Subcutaneous abdominal adipose tissue (tissue), 5 donors: ENCODE measurements around the gene GPR25.

Experiments used
- H3K27ac ChIP-seq: one replicate; pipeline ENCODE4 v1.7.0; 2013; ENCODE audit warnings: low read depth, mild to moderate bottlenecking, inconsistent platforms, low read length, moderate library complexity
- H3K27me3 ChIP-seq, 5 donors: one replicate each; pipeline ENCODE4 v1.7.0; 2013; ENCODE audit warnings: low read length in 5 of 5, inconsistent platforms in 1 of 5; ENCODE audit not compliant: control insufficient read depth in 5 of 5, insufficient read depth in 4 of 5
- H3K36me3 ChIP-seq, 5 donors: one replicate each; pipeline ENCODE4 v1.7.0; 2013; ENCODE audit warnings: low read length in 5 of 5; ENCODE audit not compliant: control insufficient read depth in 5 of 5, insufficient read depth in 5 of 5
- H3K4me1 ChIP-seq, 5 donors: one replicate each; pipeline ENCODE4 v1.7.0; 2013; ENCODE audit warnings: low read length in 5 of 5, mild to moderate bottlenecking in 3 of 5, moderate library complexity in 1 of 5; ENCODE audit not compliant: control insufficient read depth in 5 of 5, insufficient read depth in 5 of 5
- H3K4me3 ChIP-seq, 5 donors: one replicate each; pipeline ENCODE4 v1.7.0; 2013; ENCODE audit warnings: low read length in 5 of 5, low read depth in 1 of 5
- H3K9ac ChIP-seq, 5 donors: one replicate each; pipeline ENCODE4 v1.7.0; 2013; ENCODE audit warnings: low read length in 5 of 5, mild to moderate bottlenecking in 4 of 5, moderate library complexity in 3 of 5
- H3K9me3 ChIP-seq, 5 donors: one replicate each; pipeline ENCODE4 v1.7.0; 2013; ENCODE audit warnings: low read length in 5 of 5; ENCODE audit not compliant: control insufficient read depth in 5 of 5
- donor health status: healthy.
- donor health status: healthy.
- donor health status: healthy.
- donor health status: healthy.
- donor health status: healthy.

GPR25 gene

DNA sequence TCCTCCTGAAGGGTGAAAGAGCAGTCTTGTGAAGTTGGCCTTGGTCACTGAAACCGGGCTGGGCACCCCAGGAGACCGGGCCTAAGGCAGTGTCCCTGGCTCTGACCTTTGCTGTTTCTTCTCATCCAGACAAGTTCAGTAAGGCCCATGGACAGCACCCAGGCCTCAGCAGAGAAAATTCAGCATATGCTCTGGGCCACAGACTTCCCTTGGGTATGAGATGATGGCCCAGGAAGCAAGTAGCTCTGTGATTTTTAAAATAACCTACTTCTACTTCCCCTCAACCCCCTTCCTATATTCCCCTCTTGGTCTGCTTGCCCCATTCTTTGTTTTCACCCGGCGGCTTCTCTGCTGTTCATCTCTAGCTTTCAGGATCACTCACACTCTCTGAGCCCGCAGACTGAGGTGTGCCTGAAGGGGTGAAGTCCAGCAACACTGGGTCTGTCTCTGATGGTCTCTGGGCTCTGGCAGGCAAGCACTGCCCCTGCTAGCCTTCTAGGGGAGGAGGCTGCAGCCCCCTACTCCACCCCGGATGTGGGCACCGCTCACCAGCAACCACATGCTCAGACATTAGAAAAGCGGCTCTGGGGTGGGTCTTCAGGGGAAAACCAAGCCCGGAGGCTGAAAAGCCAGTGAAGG lies 2.9 kb upstream of the GPR25 start:
- Histone ChIP-seq H3K36me3 (no peaks in the 10 kb centered on the region), H3K4me3 (no peak overlapping the region), H3K27me3 (peaks cover 39 to 52% (median 42%) of the 10 kb centered on the region in 5 donors), H3K9me3 (no peaks in the 10 kb centered on the region), H3K9ac (no peak overlapping the region), H3K27ac (no peak overlapping the region), H3K4me1 (peaks cover 0 to 15% (median 13%) of the 10 kb centered on the region in 5 donors)

DNA sequence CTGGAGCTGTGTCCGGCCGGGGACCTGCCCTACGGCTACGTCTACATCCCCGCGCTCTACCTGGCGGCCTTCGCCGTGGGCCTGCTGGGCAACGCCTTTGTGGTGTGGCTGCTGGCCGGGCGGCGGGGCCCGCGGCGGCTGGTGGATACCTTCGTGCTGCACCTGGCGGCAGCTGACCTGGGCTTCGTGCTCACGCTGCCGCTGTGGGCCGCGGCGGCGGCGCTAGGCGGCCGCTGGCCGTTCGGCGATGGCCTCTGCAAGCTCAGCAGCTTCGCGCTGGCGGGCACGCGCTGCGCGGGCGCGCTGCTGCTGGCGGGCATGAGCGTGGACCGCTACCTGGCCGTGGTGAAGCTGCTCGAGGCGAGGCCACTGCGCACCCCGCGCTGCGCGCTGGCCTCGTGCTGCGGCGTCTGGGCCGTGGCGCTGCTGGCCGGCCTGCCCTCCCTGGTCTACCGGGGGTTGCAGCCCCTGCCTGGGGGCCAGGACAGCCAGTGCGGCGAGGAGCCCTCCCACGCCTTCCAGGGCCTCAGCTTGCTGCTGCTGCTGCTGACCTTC lies 412 bp downstream of the GPR25 start:
- H3K9me3 ChIP-seq: no peaks in the 10 kb centered on the region
- H3K36me3 ChIP-seq: no peaks in the 10 kb centered on the region
- no peak overlapping the region for H3K27ac ChIP-seq
- peak overlapping the region in 4 of 5 donors; percentile 44 to 71 (median 60) for H3K4me3 ChIP-seq
- no peak overlapping the region for H3K9ac ChIP-seq
- peaks cover 41 to 62% (median 53%) of the 10 kb centered on the region in 5 donors for H3K27me3 ChIP-seq
- peaks cover 0 to 15% (median 13%) of the 10 kb centered on the region in 5 donors for H3K4me1 ChIP-seq

DNA sequence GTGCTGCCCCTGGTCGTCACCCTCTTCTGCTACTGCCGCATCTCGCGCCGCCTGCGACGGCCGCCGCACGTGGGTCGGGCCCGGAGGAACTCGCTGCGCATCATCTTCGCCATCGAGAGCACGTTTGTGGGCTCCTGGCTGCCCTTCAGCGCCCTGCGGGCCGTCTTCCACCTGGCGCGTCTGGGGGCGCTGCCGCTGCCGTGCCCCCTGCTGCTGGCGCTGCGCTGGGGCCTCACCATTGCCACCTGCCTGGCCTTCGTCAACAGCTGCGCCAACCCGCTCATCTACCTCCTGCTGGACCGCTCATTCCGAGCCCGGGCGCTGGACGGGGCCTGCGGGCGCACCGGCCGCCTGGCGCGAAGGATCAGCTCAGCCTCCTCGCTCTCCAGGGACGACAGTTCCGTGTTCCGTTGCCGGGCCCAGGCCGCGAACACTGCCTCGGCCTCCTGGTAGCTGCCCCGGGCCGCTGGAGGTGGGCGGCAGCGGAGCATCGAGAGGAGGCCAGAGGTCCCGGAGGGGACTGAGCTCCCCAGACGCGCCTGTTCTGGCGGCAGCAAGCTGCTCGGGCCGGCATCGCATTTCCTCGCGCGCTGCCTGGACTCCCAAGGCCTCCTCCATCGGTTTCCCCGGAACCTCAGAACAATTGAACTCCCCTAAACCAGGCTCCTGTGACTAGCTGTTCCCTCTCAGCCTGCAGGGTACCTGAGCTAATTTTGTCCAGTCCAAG lies 1.1 kb downstream of the GPR25 start:
- Histone ChIP-seq H3K36me3 (no peaks in the 10 kb centered on the region), H3K27me3 (peaks cover 42 to 64% (median 56%) of the 10 kb centered on the region in 5 donors), H3K4me1 (peaks cover 0 to 15% (median 13%) of the 10 kb centered on the region in 5 donors), H3K9ac (no peak overlapping the region), H3K27ac (no peak overlapping the region), H3K9me3 (no peaks in the 10 kb centered on the region), H3K4me3 (peak overlapping the region in 4 of 5 donors; percentile 44 to 71 (median 60))

DNA sequence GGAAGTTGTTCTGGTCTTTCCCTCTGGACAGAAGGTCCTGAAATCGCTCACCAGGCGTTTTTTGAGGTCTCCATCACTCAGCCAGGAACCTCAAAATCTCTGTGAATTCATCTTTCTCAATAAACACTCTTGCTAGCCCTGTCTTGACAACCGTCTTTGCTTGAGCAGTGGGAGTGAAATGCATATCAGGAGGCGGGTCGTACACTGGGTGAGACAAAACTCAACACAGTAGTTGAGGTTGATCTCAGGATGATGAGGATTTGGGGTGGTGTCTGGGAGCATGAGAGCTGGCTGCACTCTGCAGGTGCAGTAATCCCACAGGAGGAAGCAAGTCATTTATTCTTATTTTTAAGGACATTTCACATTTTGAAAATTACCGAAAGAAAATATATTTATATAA lies 1.9 kb downstream of the GPR25 start:
- Histone ChIP-seq H3K27ac (no peak overlapping the region), H3K9me3 (no peaks in the 10 kb centered on the region), H3K4me3 (no peak overlapping the region), H3K27me3 (peaks cover 37 to 59% (median 52%) of the 10 kb centered on the region in 5 donors), H3K4me1 (peaks cover 0 to 15% (median 13%) of the 10 kb centered on the region in 5 donors), H3K9ac (no peak overlapping the region), H3K36me3 (no peaks in the 10 kb centered on the region)

DNA sequence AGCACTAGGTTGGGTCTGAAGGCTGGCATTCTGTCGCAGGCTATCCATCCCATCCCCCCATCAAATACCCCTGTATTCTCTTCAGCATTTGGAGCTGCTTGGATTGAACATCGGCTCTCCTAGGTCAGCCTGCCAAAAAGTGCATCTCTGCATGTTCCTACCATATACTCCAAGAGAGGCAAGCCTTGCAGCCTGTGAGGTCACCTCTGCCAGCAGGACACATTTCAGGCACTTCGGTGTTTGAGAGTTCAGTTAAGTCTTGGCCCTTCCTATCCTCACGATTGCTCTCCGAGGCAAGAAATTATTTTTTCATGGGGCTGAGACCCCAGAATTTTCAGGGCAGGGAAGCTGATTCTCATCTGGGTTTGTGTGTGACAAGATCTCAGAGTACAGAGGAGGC lies 2.6 kb downstream of the GPR25 start:
- Histone ChIP-seq H3K4me3 (no peak overlapping the region), H3K27me3 (peaks cover 38 to 53% (median 50%) of the 10 kb centered on the region in 5 donors), H3K27ac (no peak overlapping the region), H3K36me3 (no peaks in the 10 kb centered on the region), H3K9me3 (no peaks in the 10 kb centered on the region), H3K9ac (no peak overlapping the region), H3K4me1 (peaks cover 0 to 15% (median 13%) of the 10 kb centered on the region in 5 donors)

DNA sequence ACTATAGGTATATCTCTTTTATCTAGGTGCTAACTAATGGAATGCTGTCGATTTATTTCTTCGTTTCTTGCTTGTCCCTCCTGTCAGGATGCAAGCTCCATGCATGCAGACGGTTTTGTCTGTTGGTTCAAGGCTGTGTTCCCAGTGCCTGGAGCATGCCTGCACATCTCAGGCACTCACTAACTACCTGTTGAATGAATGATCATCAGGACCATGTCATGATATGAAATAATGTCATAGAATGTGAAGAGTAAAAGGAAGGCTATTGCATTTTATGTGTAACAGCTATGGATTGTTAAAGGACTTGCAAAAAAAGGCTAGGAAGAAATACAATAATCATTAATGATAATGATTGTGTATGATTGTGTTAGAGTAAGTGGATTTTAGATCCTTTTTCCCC lies 4.2 kb downstream of the GPR25 start:
- Histone ChIP-seq H3K36me3 (no peaks in the 10 kb centered on the region), H3K9me3 (no peaks in the 10 kb centered on the region), H3K9ac (no peak overlapping the region), H3K27me3 (peaks cover 28 to 40% (median 36%) of the 10 kb centered on the region in 5 donors), H3K27ac (no peak overlapping the region), H3K4me3 (no peak overlapping the region), H3K4me1 (peaks cover 0 to 15% (median 13%) of the 10 kb centered on the region in 5 donors)

DNA sequence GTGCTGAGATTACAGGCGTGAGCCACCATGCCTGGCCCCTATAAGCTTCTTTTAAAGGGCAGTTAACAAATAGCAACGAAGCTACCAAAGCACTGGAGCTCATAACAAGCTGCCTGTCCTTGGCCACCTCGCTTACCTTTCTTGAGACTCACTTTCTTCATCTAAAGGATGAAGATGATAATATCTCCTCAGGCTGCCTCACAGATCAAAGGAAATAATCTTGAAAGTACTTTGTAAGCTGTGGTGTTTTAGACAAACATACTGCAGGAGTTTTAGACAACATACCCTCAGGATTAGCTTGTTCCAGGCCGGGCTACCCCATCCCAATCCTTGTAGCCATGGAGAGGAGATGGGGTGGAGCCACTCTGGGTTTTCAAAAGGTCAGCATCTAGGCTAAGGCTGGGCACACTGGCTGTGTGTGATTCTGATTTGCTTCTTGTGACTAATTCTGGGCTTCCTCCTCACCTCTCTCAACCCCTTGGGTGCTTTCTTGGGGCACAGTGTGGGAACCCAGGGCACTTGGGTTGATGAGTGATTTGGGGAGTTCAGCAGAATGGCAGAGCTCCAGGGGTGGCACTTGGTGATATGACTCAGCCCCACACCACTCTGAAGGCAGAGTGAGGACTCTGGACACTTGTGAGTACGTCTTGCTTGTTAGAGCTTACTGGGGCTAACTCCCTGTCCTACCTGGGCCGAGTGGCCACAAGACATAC lies 5.2 kb downstream of the GPR25 start:
- Histone ChIP-seq H3K4me3 (no peak overlapping the region), H3K4me1 (peaks cover 0 to 12% (median 12%) of the 10 kb centered on the region in 5 donors), H3K27ac (no peak overlapping the region), H3K36me3 (no peaks in the 10 kb centered on the region), H3K9me3 (no peaks in the 10 kb centered on the region), H3K9ac (no peak overlapping the region), H3K27me3 (peaks cover 20 to 31% (median 28%) of the 10 kb centered on the region in 5 donors)

DNA sequence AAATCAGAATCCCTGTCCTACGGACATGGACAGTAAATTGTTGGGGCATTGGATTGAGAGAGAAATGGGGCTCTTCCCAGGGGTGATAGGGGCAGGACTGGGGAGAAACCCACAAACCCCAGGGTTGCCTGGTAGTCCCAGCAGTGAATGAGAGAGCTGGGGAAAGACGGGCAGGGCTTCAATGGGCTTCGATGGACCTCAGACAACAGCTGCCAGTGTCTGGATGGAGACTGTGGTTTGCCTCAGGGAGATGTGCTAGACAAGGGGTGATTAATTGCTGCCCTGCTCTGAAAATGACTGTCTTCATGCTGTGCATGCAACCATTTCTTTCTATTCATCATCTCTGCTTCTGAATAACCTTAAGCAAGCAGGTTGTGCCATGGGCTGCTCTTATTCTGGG lies 7.4 kb downstream of the GPR25 start:
- Histone ChIP-seq H3K9me3 (no peaks in the 10 kb centered on the region), H3K4me1 (no peaks in the 10 kb centered on the region), H3K27me3 (peaks cover 4 to 18% (median 10%) of the 10 kb centered on the region in 5 donors), H3K4me3 (no peak overlapping the region), H3K27ac (no peak overlapping the region), H3K9ac (no peak overlapping the region), H3K36me3 (no peaks in the 10 kb centered on the region)

DNA sequence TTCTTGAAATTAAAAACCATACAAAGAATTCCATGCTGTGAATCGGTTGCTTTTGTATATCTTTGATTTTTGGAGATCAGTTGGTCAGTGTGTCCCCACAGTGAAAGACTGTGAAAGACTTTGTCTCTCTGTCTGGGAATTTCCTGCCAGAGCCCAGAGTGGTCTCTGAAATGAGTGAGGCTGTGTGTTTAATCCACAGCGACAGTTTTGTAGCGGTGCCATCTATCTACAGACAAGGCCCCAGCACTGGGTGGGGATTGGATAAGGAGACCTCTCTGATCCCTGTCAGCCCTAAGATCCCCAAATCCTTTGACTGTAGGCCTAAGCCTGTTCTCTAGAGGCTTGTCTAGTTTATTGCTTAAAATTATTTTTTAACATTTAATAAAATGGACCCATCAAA lies 10.3 kb downstream of the GPR25 start:
- Histone ChIP-seq H3K4me1 (peaks cover 0 to 2% (median under 1%) of the 10 kb centered on the region in 5 donors), H3K36me3 (no peaks in the 10 kb centered on the region), H3K27ac (no peak overlapping the region), H3K9ac (no peak overlapping the region), H3K9me3 (no peaks in the 10 kb centered on the region), H3K27me3 (peaks cover 2 to 12% (median 7%) of the 10 kb centered on the region in 5 donors), H3K4me3 (no peak overlapping the region)
